HG02623 (cell line): ENCODE results near the gene OR7D2.
A peak's percentile ranks its signal among the peaks of the same experiment; 100 is the strongest.

Experiments used
- ATAC-seq: cut with Tn5 transposase; IDR thresholded peaks from one replicate; pipeline ENCODE4 v1.9.1; 2021; ENCODE audit warnings: moderate library complexity; ENCODE audit not compliant: unreplicated experiment

The OR7D2 gene

GRCh38 chr19:9178901-9179300 lies at the start of gene OR7D2:
TSS of gene OR7D2 (plus strand) at chr19:9178979. CDS start at chr19:9185782, 6,803 bp downstream.
- ATAC-seq = no peak

- ATAC-seq = no peak
These were observed 47.8 kb upstream of the OR7D2 start for GRCh38 chr19:9130965-9131364.

DNA sequence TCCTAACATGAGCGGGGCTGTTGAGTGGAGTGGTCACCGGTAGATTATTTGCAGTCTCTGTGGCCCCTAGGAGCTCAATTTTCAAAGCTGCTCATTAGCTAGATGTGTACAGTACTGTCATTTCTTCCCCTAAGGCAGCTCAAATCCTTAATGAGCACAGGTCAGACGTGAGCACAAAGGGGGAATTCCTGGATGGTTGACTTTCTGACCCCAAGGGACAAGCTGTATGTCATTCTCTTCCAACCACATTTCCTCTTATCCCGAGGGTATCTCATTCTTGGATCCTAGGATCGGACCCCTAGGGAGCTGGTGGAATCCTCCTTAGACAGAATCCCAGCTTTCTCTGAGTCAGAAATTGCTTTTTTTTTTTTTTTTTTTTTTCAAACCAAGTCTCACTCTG lies 46.4 kb upstream of the OR7D2 start:
- ATAC-seq = no peak

DNA sequence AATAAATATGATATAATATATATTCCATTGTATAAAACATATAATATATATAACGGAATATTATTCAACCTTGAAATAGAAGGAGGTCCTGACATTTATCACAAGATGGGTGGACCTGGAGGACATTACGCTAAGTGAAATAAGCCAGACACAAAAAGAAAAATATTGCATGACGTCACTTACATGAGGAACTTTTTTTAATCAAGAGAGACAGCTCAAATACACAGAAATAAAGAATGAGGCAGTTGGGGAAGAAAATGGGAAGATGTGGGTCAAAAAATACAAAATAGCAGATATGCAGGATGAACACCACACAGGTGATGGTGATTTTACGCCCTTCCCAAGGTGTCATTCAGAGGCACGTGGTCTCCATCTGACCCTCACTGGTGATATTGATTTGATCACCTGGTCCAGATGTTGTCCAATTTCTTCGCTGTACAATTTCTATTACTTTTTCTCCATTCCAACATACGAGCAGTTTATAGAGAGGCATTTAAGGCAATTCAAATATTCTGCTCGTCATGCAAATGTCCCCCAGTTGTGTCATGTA lies 39.1 kb upstream of the OR7D2 start:
- no peak for ATAC-seq

- ATAC-seq = peak; percentile 92
These were observed 38.5 kb upstream of the OR7D2 start, which contains the start of gene ZNF317 for GRCh38 chr19:9140159-9140874. TSS of gene ZNF317 (plus strand) at chr19:9140397. CDS start at chr19:9156017, 15,620 bp downstream.

DNA sequence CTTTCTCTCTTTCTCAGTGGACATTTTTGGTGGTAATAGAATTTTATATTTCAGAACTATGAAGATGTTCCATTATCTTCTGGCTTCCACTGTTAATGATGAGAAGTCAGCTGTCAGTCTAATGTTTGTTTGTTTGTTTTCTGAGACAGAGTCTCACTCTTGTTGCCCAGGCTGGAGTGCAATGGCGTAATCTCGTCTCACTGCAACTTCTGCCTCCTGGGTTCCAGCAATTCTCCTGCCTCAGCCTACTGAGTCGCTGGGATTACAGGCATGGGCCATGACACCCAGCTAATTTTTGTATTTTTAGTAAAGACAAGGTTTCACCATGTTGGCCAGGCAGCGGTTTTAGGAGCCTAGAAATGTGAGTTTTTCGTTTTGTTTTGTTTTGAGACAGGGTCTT lies 33.9 kb upstream of the OR7D2 start:
- no peak for ATAC-seq

DNA sequence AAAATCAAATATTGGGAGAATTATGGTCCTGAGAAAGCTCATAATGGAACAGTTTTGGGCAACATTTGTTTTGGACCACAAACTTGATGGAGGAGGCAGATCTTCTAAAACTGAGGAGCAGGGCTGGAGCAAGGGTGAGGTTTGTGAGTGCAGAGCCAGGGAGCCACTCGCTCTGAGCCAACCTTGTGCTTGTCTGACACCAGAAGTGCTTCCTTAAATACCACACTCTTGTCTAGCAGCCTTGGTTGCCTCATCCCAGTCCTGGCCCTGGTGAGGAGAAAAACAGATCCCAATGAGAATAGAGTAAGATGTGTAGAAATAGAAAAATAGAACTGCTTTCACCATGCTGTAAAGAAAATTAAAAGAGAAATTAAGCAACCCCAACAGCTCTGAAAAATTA lies 31.9 kb upstream of the OR7D2 start:
- no peak for ATAC-seq

- ATAC-seq = no peak
These were observed 30.1 kb upstream of the OR7D2 start for GRCh38 chr19:9148697-9149096.

DNA sequence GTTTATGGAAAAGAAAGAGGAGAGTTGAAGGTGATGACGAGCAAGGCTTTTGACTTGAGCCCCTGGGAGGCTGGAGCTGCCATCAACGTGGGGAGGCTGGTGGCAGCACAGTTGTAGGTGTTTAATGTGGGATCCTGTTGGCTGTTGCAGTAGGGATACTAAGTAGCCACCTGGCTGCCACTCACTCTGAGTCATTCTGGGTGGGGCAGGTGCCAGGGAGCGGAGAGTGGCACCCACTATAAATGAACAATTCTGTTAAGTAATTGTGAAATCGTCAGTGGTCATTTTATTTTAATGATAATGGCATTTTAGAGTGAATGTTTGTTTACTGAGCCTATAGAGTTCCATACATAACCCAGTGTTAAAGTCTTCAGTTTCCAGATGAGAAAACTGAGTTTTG lies 28.8 kb upstream of the OR7D2 start:
- ATAC-seq = no peak

GRCh38 chr19:9150650-9151049 lies 28.1 kb upstream of the OR7D2 start:
- ATAC-seq = no peak

DNA sequence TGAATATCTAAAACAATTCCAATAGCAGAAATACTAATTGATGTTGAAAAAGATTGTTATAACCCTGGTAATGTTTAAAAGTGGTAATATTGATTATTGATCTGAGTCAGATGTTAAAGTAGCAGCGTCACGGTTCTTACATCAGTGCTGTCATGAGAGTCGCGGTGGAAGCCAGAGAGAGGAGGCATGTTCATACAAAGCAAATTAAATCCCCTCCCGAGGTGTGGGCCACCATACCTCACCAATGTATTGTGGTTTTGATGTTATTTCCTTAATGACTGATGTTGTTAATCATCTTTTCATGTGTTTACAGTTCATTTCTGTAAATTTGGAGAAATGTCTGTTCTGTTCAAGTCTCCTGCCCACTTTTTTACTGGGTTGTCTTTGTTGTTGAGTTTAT lies 27.4 kb upstream of the OR7D2 start:
- no peak for ATAC-seq

- ATAC-seq = no peak
These were observed 23.2 kb upstream of the OR7D2 start for GRCh38 chr19:9155591-9155990.

- no peak for ATAC-seq
These were observed 22.5 kb upstream of the OR7D2 start for GRCh38 chr19:9156304-9156703.

DNA sequence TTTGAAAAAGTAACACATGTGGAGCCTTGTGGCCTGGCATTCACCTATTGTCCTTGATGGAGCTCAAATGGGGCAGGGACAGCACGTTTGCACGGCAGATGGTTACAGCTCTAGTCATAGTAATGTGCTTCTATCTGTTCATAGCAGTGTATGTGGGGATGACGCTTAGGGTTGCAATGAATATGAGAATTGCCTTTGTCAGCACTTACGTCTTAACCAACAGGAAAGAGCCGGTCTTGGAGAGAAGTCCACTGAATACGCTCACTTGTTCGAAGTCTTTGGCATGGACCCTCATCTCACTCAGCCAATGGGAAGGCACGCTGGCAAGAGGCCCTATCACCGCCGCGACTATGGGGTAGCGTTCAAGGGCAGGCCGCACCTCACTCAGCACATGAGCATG lies 18.9 kb upstream of the OR7D2 start:
- no peak for ATAC-seq

- no peak for ATAC-seq
These were observed 17.4 kb upstream of the OR7D2 start for GRCh38 chr19:9161427-9161826.

DNA sequence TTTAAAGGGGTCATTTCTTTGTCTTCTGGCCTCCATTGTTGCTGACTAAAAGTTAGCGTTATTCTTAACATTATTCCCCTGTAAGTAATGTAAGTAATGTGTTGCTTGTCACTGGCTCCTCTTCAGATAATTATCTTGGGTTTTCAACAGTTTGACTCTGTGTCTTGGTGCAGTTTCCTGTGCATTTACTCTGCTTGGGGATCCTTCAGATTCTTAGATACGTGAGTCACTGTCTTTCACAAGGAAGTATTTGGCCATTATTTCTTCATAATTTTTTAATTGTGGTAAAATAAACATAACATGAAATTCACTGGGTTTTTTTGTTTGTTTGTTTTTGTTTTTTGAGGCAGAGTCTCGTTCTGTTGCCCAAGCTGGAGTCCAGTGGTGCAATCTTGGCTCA lies 13.5 kb upstream of the OR7D2 start:
- ATAC-seq = no peak

DNA sequence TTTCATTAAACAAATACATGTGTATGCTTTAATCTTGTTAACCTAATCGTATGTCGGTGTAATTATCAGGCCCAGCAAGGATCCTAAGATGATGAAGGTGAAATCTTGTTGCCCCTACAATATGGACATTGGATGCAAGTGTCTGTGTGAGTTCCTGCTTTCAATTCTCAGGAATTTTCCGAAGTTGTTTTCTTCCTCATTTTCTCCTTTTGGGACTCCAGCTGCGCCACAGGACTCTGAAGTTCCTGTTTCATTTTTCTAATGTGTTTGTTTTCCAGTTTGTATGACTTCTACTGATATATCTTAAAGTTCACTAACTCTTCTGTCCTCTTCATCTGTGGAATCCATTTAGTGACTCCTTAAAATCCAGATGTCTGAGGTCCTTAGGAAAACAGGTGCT lies 11.9 kb upstream of the OR7D2 start:
- no peak for ATAC-seq

DNA sequence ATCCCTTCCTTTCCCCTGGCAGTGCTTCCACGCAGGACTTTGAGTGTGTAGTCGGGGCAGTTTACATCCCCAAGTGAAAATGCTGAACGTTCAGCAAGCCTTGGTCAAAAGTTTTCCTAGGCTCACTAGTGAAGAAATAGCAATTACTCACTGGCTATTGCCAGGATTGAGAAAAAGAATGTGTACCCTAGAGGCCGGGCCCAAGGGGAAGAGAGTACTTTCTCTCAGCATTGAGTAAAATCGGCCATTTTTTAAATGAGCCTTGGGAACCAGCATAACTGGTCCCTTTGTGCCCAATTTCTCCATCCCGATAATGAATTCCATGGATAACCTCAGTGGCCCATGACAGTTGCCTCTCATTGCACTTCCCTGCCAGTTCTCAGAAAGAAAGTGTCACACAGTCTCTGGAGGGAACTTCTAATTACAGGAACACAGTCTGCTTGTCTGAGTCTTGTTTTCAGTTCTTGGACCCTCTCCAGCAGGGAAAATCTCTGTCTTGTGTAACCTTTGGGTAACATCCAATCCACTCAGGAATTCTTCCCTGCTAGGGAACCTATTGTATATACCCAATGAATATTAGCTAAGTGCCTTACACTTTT lies 7.3 kb upstream of the OR7D2 start:
- no peak for ATAC-seq

GRCh38 chr19:9175326-9175725 lies 3.5 kb upstream of the OR7D2 start:
- no peak for ATAC-seq

DNA sequence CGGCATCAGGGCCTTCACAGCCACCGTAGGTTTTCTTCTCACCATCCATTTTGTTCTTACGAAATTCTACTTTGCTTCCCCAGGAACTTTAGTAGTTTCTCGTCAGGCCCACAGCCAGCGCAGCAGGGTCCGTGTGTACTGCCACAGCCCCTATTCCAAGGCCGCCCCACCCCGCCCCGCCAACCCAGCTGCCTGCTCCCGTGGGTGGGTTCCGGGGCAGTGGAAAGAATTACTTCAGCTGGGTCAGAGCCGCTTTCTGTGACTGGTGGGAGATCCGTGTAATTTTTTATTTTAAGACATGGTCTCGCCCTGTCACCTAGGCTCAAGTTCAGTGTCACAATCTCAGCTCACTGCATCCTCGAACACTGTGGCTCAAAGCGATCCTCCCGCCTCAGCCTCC lies 4.2 kb downstream of the OR7D2 start:
- ATAC-seq = no peak

GRCh38 chr19:9187191-9187590 lies 8.4 kb downstream of the OR7D2 start:
- ATAC-seq = no peak

DNA sequence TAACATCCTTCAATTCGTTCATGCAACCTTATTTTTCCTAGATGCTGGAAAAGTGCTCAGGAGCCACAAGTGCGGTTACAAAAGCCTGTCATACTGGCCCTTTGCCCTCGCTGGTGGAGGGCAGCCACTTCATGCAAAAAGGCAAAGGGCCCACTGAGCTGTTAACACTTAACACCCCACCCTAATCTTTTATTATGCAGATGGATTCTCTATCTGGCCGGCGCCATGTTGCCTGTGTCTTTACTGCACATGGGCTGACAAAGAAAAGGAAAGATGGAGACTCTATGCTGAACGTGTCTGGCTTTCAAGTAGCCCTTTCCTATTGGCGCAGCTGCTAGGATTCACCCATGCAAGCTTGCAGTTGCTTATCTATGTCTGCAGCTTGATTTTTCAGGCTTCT lies 10.8 kb downstream of the OR7D2 start:
- no peak for ATAC-seq
